ENCODE results near the gene ARHGAP6. TPM values are rescaled to one million over a fixed set of nuclear protein-coding genes. Genes with fewer than 3 reads are reported as not detected.

ARHGAP6 gene
- total and polyA plus RNA-seq, 2 experiments from 2014 or later = 0.26 to 0.59 TPM

DNA sequence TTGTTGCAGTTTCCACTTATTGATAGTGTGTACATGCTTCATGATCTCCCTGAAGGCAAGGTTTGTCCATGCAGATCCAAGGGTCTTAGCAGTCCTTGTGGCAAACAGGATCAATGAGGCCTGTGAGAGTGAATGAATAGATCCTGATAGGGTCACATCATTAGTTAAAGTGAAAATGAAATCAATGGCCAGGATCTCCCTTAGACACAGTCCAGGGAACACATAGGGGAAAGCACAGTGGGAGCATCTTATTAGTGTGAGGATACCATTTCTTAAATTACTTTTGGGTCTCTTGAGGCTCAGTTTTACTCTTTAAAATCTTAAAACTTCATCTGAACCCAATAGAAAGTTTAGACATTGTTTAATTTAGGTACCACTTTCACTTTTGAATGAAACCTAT lies 59.3 kb downstream of the ARHGAP6 start (continued):
- TF ChIP-seq, protein P1, sequence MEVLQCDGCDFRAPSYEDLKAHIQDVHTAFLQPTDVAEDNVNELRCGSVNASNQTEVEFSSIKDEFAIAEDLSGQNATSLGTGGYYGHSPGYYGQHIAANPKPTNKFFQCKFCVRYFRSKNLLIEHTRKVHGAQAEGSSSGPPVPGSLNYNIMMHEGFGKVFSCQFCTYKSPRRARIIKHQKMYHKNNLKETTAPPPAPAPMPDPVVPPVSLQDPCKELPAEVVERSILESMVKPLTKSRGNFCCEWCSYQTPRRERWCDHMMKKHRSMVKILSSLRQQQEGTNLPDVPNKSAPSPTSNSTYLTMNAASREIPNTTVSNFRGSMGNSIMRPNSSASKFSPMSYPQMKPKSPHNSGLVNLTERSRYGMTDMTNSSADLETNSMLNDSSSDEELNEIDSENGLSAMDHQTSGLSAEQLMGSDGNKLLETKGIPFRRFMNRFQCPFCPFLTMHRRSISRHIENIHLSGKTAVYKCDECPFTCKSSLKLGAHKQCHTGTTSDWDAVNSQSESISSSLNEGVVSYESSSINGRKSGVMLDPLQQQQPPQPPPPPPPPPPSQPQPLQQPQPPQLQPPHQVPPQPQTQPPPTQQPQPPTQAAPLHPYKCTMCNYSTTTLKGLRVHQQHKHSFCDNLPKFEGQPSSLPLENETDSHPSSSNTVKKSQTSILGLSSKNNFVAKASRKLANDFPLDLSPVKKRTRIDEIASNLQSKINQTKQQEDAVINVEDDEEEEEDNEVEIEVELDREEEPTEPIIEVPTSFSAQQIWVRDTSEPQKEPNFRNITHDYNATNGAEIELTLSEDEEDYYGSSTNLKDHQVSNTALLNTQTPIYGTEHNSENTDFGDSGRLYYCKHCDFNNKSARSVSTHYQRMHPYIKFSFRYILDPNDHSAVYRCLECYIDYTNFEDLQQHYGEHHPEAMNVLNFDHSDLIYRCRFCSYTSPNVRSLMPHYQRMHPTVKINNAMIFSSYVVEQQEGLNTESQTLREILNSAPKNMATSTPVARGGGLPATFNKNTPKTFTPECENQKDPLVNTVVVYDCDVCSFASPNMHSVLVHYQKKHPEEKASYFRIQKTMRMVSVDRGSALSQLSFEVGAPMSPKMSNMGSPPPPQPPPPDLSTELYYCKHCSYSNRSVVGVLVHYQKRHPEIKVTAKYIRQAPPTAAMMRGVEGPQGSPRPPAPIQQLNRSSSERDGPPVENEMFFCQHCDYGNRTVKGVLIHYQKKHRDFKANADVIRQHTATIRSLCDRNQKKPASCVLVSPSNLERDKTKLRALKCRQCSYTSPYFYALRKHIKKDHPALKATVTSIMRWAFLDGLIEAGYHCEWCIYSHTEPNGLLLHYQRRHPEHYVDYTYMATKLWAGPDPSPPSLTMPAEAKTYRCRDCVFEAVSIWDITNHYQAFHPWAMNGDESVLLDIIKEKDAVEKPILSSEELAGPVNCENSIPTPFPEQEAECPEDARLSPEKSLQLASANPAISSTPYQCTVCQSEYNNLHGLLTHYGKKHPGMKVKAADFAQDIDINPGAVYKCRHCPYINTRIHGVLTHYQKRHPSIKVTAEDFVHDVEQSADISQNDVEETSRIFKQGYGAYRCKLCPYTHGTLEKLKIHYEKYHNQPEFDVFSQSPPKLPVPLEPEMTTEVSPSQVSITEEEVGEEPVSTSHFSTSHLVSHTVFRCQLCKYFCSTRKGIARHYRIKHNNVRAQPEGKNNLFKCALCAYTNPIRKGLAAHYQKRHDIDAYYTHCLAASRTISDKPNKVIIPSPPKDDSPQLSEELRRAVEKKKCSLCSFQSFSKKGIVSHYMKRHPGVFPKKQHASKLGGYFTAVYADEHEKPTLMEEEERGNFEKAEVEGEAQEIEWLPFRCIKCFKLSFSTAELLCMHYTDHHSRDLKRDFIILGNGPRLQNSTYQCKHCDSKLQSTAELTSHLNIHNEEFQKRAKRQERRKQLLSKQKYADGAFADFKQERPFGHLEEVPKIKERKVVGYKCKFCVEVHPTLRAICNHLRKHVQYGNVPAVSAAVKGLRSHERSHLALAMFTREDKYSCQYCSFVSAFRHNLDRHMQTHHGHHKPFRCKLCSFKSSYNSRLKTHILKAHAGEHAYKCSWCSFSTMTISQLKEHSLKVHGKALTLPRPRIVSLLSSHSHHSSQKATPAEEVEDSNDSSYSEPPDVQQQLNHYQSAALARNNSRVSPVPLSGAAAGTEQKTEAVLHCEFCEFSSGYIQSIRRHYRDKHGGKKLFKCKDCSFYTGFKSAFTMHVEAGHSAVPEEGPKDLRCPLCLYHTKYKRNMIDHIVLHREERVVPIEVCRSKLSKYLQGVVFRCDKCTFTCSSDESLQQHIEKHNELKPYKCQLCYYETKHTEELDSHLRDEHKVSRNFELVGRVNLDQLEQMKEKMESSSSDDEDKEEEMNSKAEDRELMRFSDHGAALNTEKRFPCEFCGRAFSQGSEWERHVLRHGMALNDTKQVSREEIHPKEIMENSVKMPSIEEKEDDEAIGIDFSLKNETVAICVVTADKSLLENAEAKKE (CRISPR knock-in tag; IDR thresholded peaks at IDR 0.05) = no peak
- no peak for TF ChIP-seq ZNF331 (CRISPR knock-in tag; IDR thresholded peaks at IDR 0.05; ENCODE audit: low read depth)
- TF ChIP-seq EZH2 (IDR thresholded peaks at IDR 0.05; ENCODE audit: low read depth, unreplicated experiment) = no peak
- TF ChIP-seq CREB1 (CRISPR knock-in tag; IDR thresholded peaks at IDR 0.05; ENCODE audit: low read depth) = no peak
- no peak for TF ChIP-seq ZNF114 (CRISPR knock-in tag; IDR thresholded peaks at IDR 0.05)
- TF ChIP-seq, protein P2, sequence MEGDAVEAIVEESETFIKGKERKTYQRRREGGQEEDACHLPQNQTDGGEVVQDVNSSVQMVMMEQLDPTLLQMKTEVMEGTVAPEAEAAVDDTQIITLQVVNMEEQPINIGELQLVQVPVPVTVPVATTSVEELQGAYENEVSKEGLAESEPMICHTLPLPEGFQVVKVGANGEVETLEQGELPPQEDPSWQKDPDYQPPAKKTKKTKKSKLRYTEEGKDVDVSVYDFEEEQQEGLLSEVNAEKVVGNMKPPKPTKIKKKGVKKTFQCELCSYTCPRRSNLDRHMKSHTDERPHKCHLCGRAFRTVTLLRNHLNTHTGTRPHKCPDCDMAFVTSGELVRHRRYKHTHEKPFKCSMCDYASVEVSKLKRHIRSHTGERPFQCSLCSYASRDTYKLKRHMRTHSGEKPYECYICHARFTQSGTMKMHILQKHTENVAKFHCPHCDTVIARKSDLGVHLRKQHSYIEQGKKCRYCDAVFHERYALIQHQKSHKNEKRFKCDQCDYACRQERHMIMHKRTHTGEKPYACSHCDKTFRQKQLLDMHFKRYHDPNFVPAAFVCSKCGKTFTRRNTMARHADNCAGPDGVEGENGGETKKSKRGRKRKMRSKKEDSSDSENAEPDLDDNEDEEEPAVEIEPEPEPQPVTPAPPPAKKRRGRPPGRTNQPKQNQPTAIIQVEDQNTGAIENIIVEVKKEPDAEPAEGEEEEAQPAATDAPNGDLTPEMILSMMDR (conservative IDR thresholded peaks at IDR 0.05; ENCODE audit: low read depth in 2 of 2) = no peak
- no peak for TF ChIP-seq STAT1 (IDR thresholded peaks at IDR 0.05; ENCODE audit: unreplicated experiment)
- no peak for TF ChIP-seq EZH2phosphoT487 (IDR thresholded peaks at IDR 0.05; ENCODE audit: unreplicated experiment)
- no peak for TF ChIP-seq NANOG (IDR thresholded peaks at IDR 0.05; ENCODE audit: borderline replicate concordance)
- no peak for TF ChIP-seq POLR2AphosphoS5 (IDR thresholded peaks at IDR 0.05; ENCODE audit: low read depth)
- no peak for TF ChIP-seq ETS1 (IDR thresholded peaks at IDR 0.05)
